Liver (tissue), 9 donors: ENCODE measurements around the gene ANKRD2. TPM values are rescaled to one million over a fixed set of nuclear protein-coding genes. Genes with fewer than 3 reads are reported as not detected.
A peak's percentile ranks its signal among the peaks of the same experiment; 100 is the strongest.

Experiments
- DNase-seq: peaks from one replicate; pipeline ENCODE4 v3.0.0-alpha.2; 2017; ENCODE audit warnings: low spot score
- H3K27ac ChIP-seq, 2 donors: one replicate each; pipeline ENCODE4 v1.7.0; 2013; ENCODE audit warnings: inconsistent platforms in 2 of 2, low read length in 2 of 2, control low read depth in 1 of 2, low read depth in 1 of 2, mild to moderate bottlenecking in 1 of 2
- H3K27me3 ChIP-seq, 4 donors: one replicate each; pipeline versions ENCODE4 v1.6.1 to v1.7.0; 2013; ENCODE audit warnings: low read length in 3 of 4, inconsistent platforms in 1 of 4, mild to moderate bottlenecking in 1 of 4, moderate library complexity in 1 of 4; ENCODE audit not compliant: control insufficient read depth in 4 of 4, insufficient read depth in 4 of 4
- H3K36me3 ChIP-seq, 4 donors: one replicate each; pipeline versions ENCODE4 v1.6.1 to v1.7.0; 2013; ENCODE audit warnings: low read length in 3 of 4, mild to moderate bottlenecking in 3 of 4, low read depth in 1 of 4, moderate library complexity in 1 of 4; ENCODE audit not compliant: control insufficient read depth in 4 of 4, insufficient read depth in 3 of 4
- H3K4me1 ChIP-seq, 4 donors: one replicate each; pipeline versions ENCODE4 v1.6.1 to v1.7.0; 2013; ENCODE audit warnings: low read length in 3 of 4, mild to moderate bottlenecking in 3 of 4, moderate library complexity in 1 of 4; ENCODE audit not compliant: control insufficient read depth in 4 of 4, insufficient read depth in 4 of 4
- H3K4me3 ChIP-seq, 3 donors: one replicate each; pipeline versions ENCODE4 v1.6.1 to v1.7.0; 2013; ENCODE audit warnings: low read length in 3 of 3, control low read depth in 1 of 3, low read depth in 1 of 3, mild to moderate bottlenecking in 1 of 3
- H3K9ac ChIP-seq, 2 donors: one replicate each; pipeline ENCODE4 v1.7.0; 2013; ENCODE audit warnings: low read length in 2 of 2, mild to moderate bottlenecking in 2 of 2, moderate library complexity in 2 of 2, control low read depth in 1 of 2, low read depth in 1 of 2
- H3K9me3 ChIP-seq, 4 donors: one replicate each; pipeline versions ENCODE4 v1.6.1 to v1.7.0; 2013; ENCODE audit warnings: low read length in 3 of 4; ENCODE audit not compliant: control insufficient read depth in 4 of 4
- ATF3 ChIP-seq: IDR thresholded peaks from 2 replicates; pipeline ENCODE4 v1.6.1; 2016; ENCODE audit warnings: antibody characterized with exemption
- CTCF ChIP-seq: fragments of 150-350 bp; IDR thresholded peaks from 2 replicates; pipeline ENCODE4 v1.5.1; 2017; ENCODE audit warnings: improper control_type of control experiment, low read depth, low read length; ENCODE audit not compliant: missing input control
- EGR1 ChIP-seq, 2 donors: IDR thresholded peaks; 2 replicates each; pipeline ENCODE4 v1.6.1; 2016 to 2018; ENCODE audit warnings: antibody characterized with exemption in 2 of 2, low read depth in 2 of 2
- FOXA1 ChIP-seq: IDR thresholded peaks from 2 replicates; pipeline ENCODE4 v1.6.1; 2016; ENCODE audit warnings: antibody characterized with exemption
- FOXA2 ChIP-seq: IDR thresholded peaks from 2 replicates; pipeline ENCODE4 v1.6.1; 2016; ENCODE audit warnings: antibody characterized with exemption
- GABPA ChIP-seq, 2 donors: IDR thresholded peaks in 1 of 2; conservative IDR thresholded peaks in 1 of 2; 2 replicates each; pipeline ENCODE4 v1.6.1; 2016; ENCODE audit warnings: antibody characterized with exemption in 2 of 2, mild to moderate bottlenecking in 1 of 2, moderate library complexity in 1 of 2
- HNF4A ChIP-seq, 2 donors: conservative IDR thresholded peaks; 2 replicates each; pipeline ENCODE4 v1.6.1; 2016; ENCODE audit warnings: antibody characterized with exemption in 2 of 2, mild to moderate bottlenecking in 2 of 2
- HNF4G ChIP-seq: IDR thresholded peaks from 2 replicates; pipeline ENCODE4 v1.6.1; 2016; ENCODE audit warnings: antibody characterized with exemption
- JUND ChIP-seq, 2 donors: IDR thresholded peaks; 2 replicates each; pipeline ENCODE4 v1.6.1; 2016; ENCODE audit warnings: antibody characterized with exemption in 2 of 2
- MAX ChIP-seq: IDR thresholded peaks from 2 replicates; pipeline ENCODE4 v1.6.1; 2016; ENCODE audit warnings: antibody characterized with exemption
- NR2F2 ChIP-seq: IDR thresholded peaks from 2 replicates; pipeline ENCODE4 v1.6.1; 2016; ENCODE audit warnings: antibody characterized with exemption
- RXRA ChIP-seq, 2 donors: IDR thresholded peaks; 2 replicates each; pipeline ENCODE4 v1.6.1; 2017 to 2018; ENCODE audit warnings: antibody characterized with exemption in 2 of 2, mild to moderate bottlenecking in 1 of 2
- WGBS: extraction: QIAGEN DNeasy Blood & Tissue Kit; methylation state at CpG from one replicate; pipeline ENCODE4 v1.1.7; 2013; 5-methylcytosine and 5-hydroxymethylcytosine counted together
- polyA plus RNA-seq, 2 donors: library from polyadenylated mRNA; stranded (reverse) in 1 of 2; unstranded in 1 of 2; fragments of 200-250 nt in 1 of 2; fragments of >200 nt in 1 of 2; fragmentation: Nextera tagmentation in 1 of 2; extraction: Ambion mirVana in 1 of 2; gene quantifications; one replicate each; pipeline versions ENCODE4 v1.2.1 to v1.2.3, GENCODE V29; 2013 to 2015
- total RNA-seq, 2 donors: library from RNA; depleted of rRNA; stranded (reverse); fragments of >200 nt; gene quantifications; one replicate each; pipeline ENCODE4 v1.2.3, GENCODE V29; 2014
- donor health status: healthy.
- donor health status: healthy.
- donor health status: healthy.
- donor health status: healthy.
- donor health status: healthy.

ANKRD2 gene
- total and polyA plus RNA-seq, 4 donors = not detected

- TF ChIP-seq ATF3 = no peak
- TF ChIP-seq HNF4G = no peak
- no peak for TF ChIP-seq GABPA (IDR thresholded peaks at IDR 0.05 in 1 of 2, conservative IDR thresholded peaks at IDR 0.05 in 1 of 2)
- no peak for TF ChIP-seq FOXA1
- TF ChIP-seq EGR1 (IDR thresholded peaks at IDR 0.05; ENCODE audit: low read depth in 2 of 2) = no peak
These were observed 14.6 kb downstream of the ANKRD2 start (continued) for GRCh38 chr10:97587183-97587582.

GRCh38 chr10:97589479-97589878 lies 16.9 kb downstream of the ANKRD2 start, which contains the start of gene C10orf62:
TSS of gene C10orf62 (plus strand) at chr10:97589721. CDS start at chr10:97589898, 177 bp downstream.
- DNase-seq = no peak
- H3K9ac ChIP-seq = no peak within 1 kb of the TSS
- no peak for TF ChIP-seq JUND (IDR thresholded peaks at IDR 0.05)
- no peak for TF ChIP-seq ATF3
- no peak for TF ChIP-seq GABPA (IDR thresholded peaks at IDR 0.05 in 1 of 2, conservative IDR thresholded peaks at IDR 0.05 in 1 of 2)
- no peak for TF ChIP-seq CTCF
- no peaks in the 10 kb centered on the region for H3K27me3 ChIP-seq
- WGBS = 80% methylated on average over 3 of the region's 3 CpGs
- no peaks in the 10 kb centered on the region for H3K36me3 ChIP-seq
- no peak within 1 kb of the TSS for H3K4me3 ChIP-seq
- H3K4me1 ChIP-seq = peaks cover 4 to 42% (median 31%) of the 10 kb centered on the region in 4 donors
- H3K9me3 ChIP-seq = no peaks in the 10 kb centered on the region
- peak within 1 kb of the TSS in 1 of 2 donors; percentile 18 for H3K27ac ChIP-seq

GRCh38 chr10:97590082-97590747 lies 17.6 kb downstream of the ANKRD2 start:
- Histone ChIP-seq H3K9me3 (no peaks in the 10 kb centered on the region), H3K9ac (no peak overlapping the region), H3K27me3 (no peaks in the 10 kb centered on the region), H3K27ac (no peak overlapping the region), H3K36me3 (no peaks in the 10 kb centered on the region), H3K4me3 (no peak overlapping the region), H3K4me1 (peaks cover 4 to 35% (median 23%) of the 10 kb centered on the region in 4 donors)
- TF ChIP-seq FOXA1 (no peak), HNF4A (conservative IDR thresholded peaks at IDR 0.05) (no peak), GABPA (IDR thresholded peaks at IDR 0.05 in 1 of 2, conservative IDR thresholded peaks at IDR 0.05 in 1 of 2) (no peak), HNF4G (no peak), ATF3 (no peak), RXRA (IDR thresholded peaks at IDR 0.05) (no peak), EGR1 (IDR thresholded peaks at IDR 0.05; ENCODE audit: low read depth in 2 of 2) (no peak), MAX (no peak), NR2F2 (no peak), FOXA2 (no peak), JUND (IDR thresholded peaks at IDR 0.05) (no peak)
- DNase-seq = no peak
- WGBS = 93% methylated on average over 15 of the region's 15 CpGs
